IMR-90 (cell line): ENCODE measurements around the gene SSBP3. TPM values are rescaled to one million over a fixed set of nuclear protein-coding genes. Genes with fewer than 3 reads are reported as not detected.

ENCODE experiments used
- CEBPB ChIP-seq: IDR thresholded peaks from 2 replicates; pipeline ENCODE4 v1.6.1; 2012; ENCODE audit warnings: low read depth, low read length, improper control_type of control experiment
- CHD1 ChIP-seq: IDR thresholded peaks from 2 replicates; pipeline ENCODE4 v1.6.1; 2012; ENCODE audit warnings: low read depth, low read length, improper control_type of control experiment
- FOS ChIP-seq: fragments of 150-350 bp; IDR thresholded peaks from 2 replicates; pipeline ENCODE4 v1.6.1; 2016; ENCODE audit warnings: low read depth, low read length
- NFE2L2 ChIP-seq: fragments of 150-350 bp; IDR thresholded peaks from 2 replicates; pipeline ENCODE4 v1.6.1; 2016; ENCODE audit warnings: low read depth, mild to moderate bottlenecking, low read length
- RAD21 ChIP-seq: IDR thresholded peaks from 2 replicates; pipeline ENCODE4 v1.6.1; 2012; ENCODE audit warnings: low read length, improper control_type of control experiment
- RCOR1 ChIP-seq: IDR thresholded peaks from 2 replicates; pipeline ENCODE4 v1.6.1; 2012; ENCODE audit warnings: mild to moderate bottlenecking, low read length, improper control_type of control experiment; ENCODE audit not compliant: insufficient replicate concordance
- RFX5 ChIP-seq: IDR thresholded peaks from 2 replicates; pipeline ENCODE4 v1.8.0; 2012; ENCODE audit warnings: low read depth, mild to moderate bottlenecking, low read length, moderate library complexity
- SMC3 ChIP-seq: fragments of 150-350 bp; IDR thresholded peaks from 2 replicates; pipeline ENCODE4 v1.6.1; 2016; ENCODE audit warnings: low read depth, mild to moderate bottlenecking, antibody characterized with exemption, low read length, moderate library complexity
- polyA plus RNA-seq, 3 experiments: library from polyadenylated mRNA; depleted of rRNA; stranded (reverse); fragments of >200 nt; gene quantifications; 2 replicates each; pipeline ENCODE4 v1.2.3, GENCODE V29; 2012; ENCODE audit warnings: low replicate concordance in 1 of 3
- total RNA-seq: library from RNA; depleted of rRNA; stranded (reverse); fragments of >200 nt; gene quantifications from 2 replicates; pipeline ENCODE4 v1.2.3, GENCODE V29; 2012

The SSBP3 gene
- total and polyA plus RNA-seq, 2 of the 4 experiments (the other 2 are of a cell fraction), result 10.9 to 39.6 TPM

GRCh38 chr1:54331843-54332463 lies 74.2 kb downstream of the SSBP3 start (continued):
- TF ChIP-seq NFE2L2 (no peak), RFX5 (no peak), RAD21 (no peak), CEBPB (no peak), RCOR1 (no peak), FOS (no peak), SMC3 (no peak), CHD1 (no peak)
